ENCODE data around the gene RASSF10. TPM values are rescaled to one million over a fixed set of nuclear protein-coding genes. Genes with fewer than 3 reads are reported as not detected.

The RASSF10 gene
- total RNA-seq, 1 experiment from 2014 or later = 37.3 TPM

GRCh38 chr11:13011466-13012055 is 2.4 kb downstream of the RASSF10 start:
- no peak for DNase-seq (ENCODE audit: low read depth)
- in situ Hi-C loops (cut with HindIII; ENCODE audit: low pct_unique_long_range_greater_than_20kb, low sequenced_read_pairs) = no loop called here

- in situ Hi-C loops (cut with HindIII; ENCODE audit: low pct_unique_long_range_greater_than_20kb, low sequenced_read_pairs) = no loop called here
- DNase-seq (ENCODE audit: low read depth) = peak; percentile 78
These were observed 3.0 kb downstream of the RASSF10 start for GRCh38 chr11:13012056-13012661.

- in situ Hi-C loops (cut with HindIII; ENCODE audit: low pct_unique_long_range_greater_than_20kb, low sequenced_read_pairs) = no loop called here
- DNase-seq (ENCODE audit: low read depth) = peak; percentile 82
These were observed 4.0 kb downstream of the RASSF10 start for GRCh38 chr11:13013054-13013488.

GRCh38 chr11:13015753-13016152 is 6.6 kb downstream of the RASSF10 start:
- DNase-seq (ENCODE audit: low read depth) = no peak
- in situ Hi-C loops (cut with HindIII; ENCODE audit: low pct_unique_long_range_greater_than_20kb, low sequenced_read_pairs) = no loop called here

- DNase-seq (ENCODE audit: low read depth) = peak; percentile 22
- in situ Hi-C loops (cut with HindIII; ENCODE audit: low pct_unique_long_range_greater_than_20kb, low sequenced_read_pairs) = no loop called here
These were observed 7.3 kb downstream of the RASSF10 start for GRCh38 chr11:13016415-13016814.

- DNase-seq (ENCODE audit: low read depth) = peak; percentile 51
- in situ Hi-C loops (cut with HindIII; ENCODE audit: low pct_unique_long_range_greater_than_20kb, low sequenced_read_pairs) = no loop called here
These were observed 10.2 kb downstream of the RASSF10 start for GRCh38 chr11:13019313-13019712.

- in situ Hi-C loops (cut with HindIII; ENCODE audit: low pct_unique_long_range_greater_than_20kb, low sequenced_read_pairs) = no loop called here
- DNase-seq (ENCODE audit: low read depth) = no peak
These were observed 14.3 kb downstream of the RASSF10 start for GRCh38 chr11:13023423-13023822.

- no peak for DNase-seq (ENCODE audit: low read depth)
- in situ Hi-C loops (cut with HindIII; ENCODE audit: low pct_unique_long_range_greater_than_20kb, low sequenced_read_pairs) = no loop called here
These were observed 17.6 kb downstream of the RASSF10 start for GRCh38 chr11:13026722-13027121.

GRCh38 chr11:13028322-13028721 is 19.2 kb downstream of the RASSF10 start:
- in situ Hi-C loops (cut with HindIII; ENCODE audit: low pct_unique_long_range_greater_than_20kb, low sequenced_read_pairs) = no loop called here
- no peak for DNase-seq (ENCODE audit: low read depth)

- DNase-seq (ENCODE audit: low read depth) = no peak
- in situ Hi-C loops (cut with HindIII; ENCODE audit: low pct_unique_long_range_greater_than_20kb, low sequenced_read_pairs) = no loop called here
These were observed 20.8 kb downstream of the RASSF10 start for GRCh38 chr11:13029872-13030271.

GRCh38 chr11:13030857-13031256 is 21.7 kb downstream of the RASSF10 start:
- in situ Hi-C loops (cut with HindIII; ENCODE audit: low pct_unique_long_range_greater_than_20kb, low sequenced_read_pairs) = no loop called here
- no peak for DNase-seq (ENCODE audit: low read depth)

GRCh38 chr11:13031349-13031748 is 22.2 kb downstream of the RASSF10 start:
- in situ Hi-C loops (cut with HindIII; ENCODE audit: low pct_unique_long_range_greater_than_20kb, low sequenced_read_pairs) = no loop called here
- no peak for DNase-seq (ENCODE audit: low read depth)

- DNase-seq (ENCODE audit: low read depth) = no peak
These were observed 24.8 kb downstream of the RASSF10 start for GRCh38 chr11:13033760-13034533.

GRCh38 chr11:13035711-13036110 is 26.6 kb downstream of the RASSF10 start:
- in situ Hi-C loops (cut with HindIII; ENCODE audit: low pct_unique_long_range_greater_than_20kb, low sequenced_read_pairs) = no loop called here
- DNase-seq (ENCODE audit: low read depth) = no peak

More at GRCh38 chr11:13033760-13034533, 24.8 kb downstream of the RASSF10 start:
- in situ Hi-C loops (cut with HindIII; ENCODE audit: low pct_unique_long_range_greater_than_20kb, low sequenced_read_pairs) = no loop called here

GRCh38 chr11:13036235-13036634 is 27.1 kb downstream of the RASSF10 start:
- in situ Hi-C loops (cut with HindIII; ENCODE audit: low pct_unique_long_range_greater_than_20kb, low sequenced_read_pairs) = no loop called here

GRCh38 chr11:13038366-13038765 is 29.2 kb downstream of the RASSF10 start:
- in situ Hi-C loops (cut with HindIII; ENCODE audit: low pct_unique_long_range_greater_than_20kb, low sequenced_read_pairs) = no loop called here
- DNase-seq (ENCODE audit: low read depth) = no peak

More at GRCh38 chr11:13036235-13036634, 27.1 kb downstream of the RASSF10 start:
- no peak for DNase-seq (ENCODE audit: low read depth)

- in situ Hi-C loops (cut with HindIII; ENCODE audit: low pct_unique_long_range_greater_than_20kb, low sequenced_read_pairs) = no loop called here
- no peak for DNase-seq (ENCODE audit: low read depth)
These were observed 30.0 kb downstream of the RASSF10 start for GRCh38 chr11:13039126-13039525.

GRCh38 chr11:13040969-13041561 is 31.9 kb downstream of the RASSF10 start:
- in situ Hi-C loops (cut with HindIII; ENCODE audit: low pct_unique_long_range_greater_than_20kb, low sequenced_read_pairs) = no loop called here
- DNase-seq (ENCODE audit: low read depth) = no peak

GRCh38 chr11:13042873-13043342 is 33.8 kb downstream of the RASSF10 start:
- no peak for DNase-seq (ENCODE audit: low read depth)
- in situ Hi-C loops (cut with HindIII; ENCODE audit: low pct_unique_long_range_greater_than_20kb, low sequenced_read_pairs) = no loop called here
